ENCODE data around the gene SYNGR3. TPM values are rescaled to one million over a fixed set of nuclear protein-coding genes. Genes with fewer than 3 reads are reported as not detected.
A peak's percentile ranks its signal among the peaks of the same experiment; 100 is the strongest.

Gene SYNGR3
- total and polyA plus RNA-seq, 2 of the 13 experiments (the other 11 are each of a cell fraction or from before 2014, with no cell fraction given): 0.97 to 5.7 TPM

- TF ChIP-seq NFKBIZ (CRISPR knock-in tag; IDR thresholded peaks at IDR 0.05) (peak; percentile 69; the same call in 1 of the 2 replicates), ZNF83 (CRISPR knock-in tag; IDR thresholded peaks at IDR 0.05; ENCODE audit: borderline replicate concordance) (0 out of 2 replicates have a peak, but pooled peaks have one; percentile 3), SIX4 (CRISPR knock-in tag; IDR thresholded peaks at IDR 0.05) (no peak), YEATS2 (CRISPR knock-in tag; IDR thresholded peaks at IDR 0.05; ENCODE audit: borderline replicate concordance) (peak; percentile 83), CREB1 (IDR thresholded peaks at IDR 0.05) (peak; percentile 32; the same call in 1 of the 2 replicates), CREB1 (CRISPR knock-in tag; IDR thresholded peaks at IDR 0.05) (peak; percentile 35; the same call in 1 of the 2 replicates), RBAK (CRISPR knock-in tag; IDR thresholded peaks at IDR 0.05) (no peak), ZNF264 (CRISPR knock-in tag; IDR thresholded peaks at IDR 0.05) (no peak), GABPA (IDR thresholded peaks at IDR 0.05; ENCODE audit: low read depth, low read length) (peak; percentile 89), GABPA (CRISPR knock-in tag; IDR thresholded peaks at IDR 0.05; ENCODE audit: low read depth) (peak; percentile 87), RFX3 (CRISPR knock-in tag; IDR thresholded peaks at IDR 0.05) (no peak), ZC3H13 (CRISPR knock-in tag; IDR thresholded peaks at IDR 0.05) (peak; percentile 77), SOX13 (IDR thresholded peaks at IDR 0.05) (no peak), SOX13 (CRISPR knock-in tag; conservative IDR thresholded peaks at IDR 0.05 in 1 of 2, IDR thresholded peaks at IDR 0.05 in 1 of 2) (no peak), MNT (IDR thresholded peaks at IDR 0.05) (no peak; the same call in 1 of the 2 replicates), ZNF800 (CRISPR knock-in tag; IDR thresholded peaks at IDR 0.05) (no peak), BCL6 (CRISPR knock-in tag; IDR thresholded peaks at IDR 0.05) (peak; percentile 33; the same call in 1 of the 2 replicates), ZNF788 (CRISPR knock-in tag; IDR thresholded peaks at IDR 0.05; ENCODE audit: borderline replicate concordance) (no peak; the same call in 1 of the 2 replicates), SP1 (IDR thresholded peaks at IDR 0.05) (no peak), SP1 (CRISPR knock-in tag; IDR thresholded peaks at IDR 0.05) (peak; percentile 73), TCF7 (IDR thresholded peaks at IDR 0.05; ENCODE audit: low read depth) (no peak), ADNP (CRISPR knock-in tag; IDR thresholded peaks at IDR 0.05) (no peak), SMC3 (IDR thresholded peaks at IDR 0.05; ENCODE audit: low read length) (no peak), HMGXB3 (CRISPR knock-in tag; IDR thresholded peaks at IDR 0.05; ENCODE audit: borderline replicate concordance) (no peak; the same call in 1 of the 2 replicates), ZNF44 (CRISPR knock-in tag; IDR thresholded peaks at IDR 0.05) (no peak)
Measured at GRCh38 chr16:2009791-2010510, 20.2 kb downstream of the SYNGR3 start, which contains the start of gene ZNF598 (continued).

All from HepG2 (cell line).